ENCODE data around the gene ZNF425.

GRCh38 chr7:149141893-149142292, 15.8 kb upstream of the ZNF425 start:
- TF ChIP-seq OSR1 (CRISPR knock-in tag; IDR thresholded peaks at IDR 0.05) (no peak), POU6F1 (CRISPR knock-in tag; IDR thresholded peaks at IDR 0.05; ENCODE audit: borderline replicate concordance, low read depth) (no peak), ESRRG (CRISPR knock-in tag; IDR thresholded peaks at IDR 0.05) (no peak), RARB (CRISPR knock-in tag; IDR thresholded peaks at IDR 0.05) (no peak), ZC3H10 (CRISPR knock-in tag; IDR thresholded peaks at IDR 0.05) (no peak)

All from SK-N-SH treated with all-trans-retinoic acid at 6 μM for 48 hours (cell line).